Loucy (cell line): ENCODE results near the gene CIITA.

Experiments
- H2AFZ ChIP-seq: fragments of 200-600 bp; sonication (generic); 2 replicates; pipeline ENCODE4 v1.6.0; 2016; ENCODE audit warnings: antibody characterized with exemption, mild to moderate bottlenecking, low read length, moderate library complexity
- H3F3A ChIP-seq: fragments of 200-600 bp; 2 replicates; pipeline ENCODE4 v1.6.0; 2016; ENCODE audit warnings: antibody characterized with exemption, low read depth, mild to moderate bottlenecking
- H3K27me3 ChIP-seq: fragments of 200-600 bp; sonication (generic); 2 replicates; pipeline ENCODE4 v1.6.1; 2014; ENCODE audit warnings: low read length, mild to moderate bottlenecking; ENCODE audit not compliant: insufficient read depth, poor library complexity, severe bottlenecking
- H3K36me3 ChIP-seq: fragments of 200-600 bp; sonication (generic); 2 replicates; pipeline ENCODE4 v1.6.1; 2016; ENCODE audit warnings: low read length; ENCODE audit not compliant: insufficient read depth
- H3K4me1 ChIP-seq: fragments of 200-600 bp; sonication (generic); 2 replicates; pipeline ENCODE4 v1.5.1; 2014; ENCODE audit warnings: low read length, mild to moderate bottlenecking; ENCODE audit not compliant: insufficient read depth, poor library complexity, severe bottlenecking
- H3K4me2 ChIP-seq: fragments of 200-600 bp; sonication (generic); 2 replicates; pipeline ENCODE4 v1.6.0; 2014; ENCODE audit warnings: antibody characterized with exemption, low read length, low read depth, mild to moderate bottlenecking; ENCODE audit not compliant: poor library complexity, severe bottlenecking
- H3K4me3 ChIP-seq: fragments of 200-600 bp; sonication (generic); 2 replicates; pipeline ENCODE4 v1.5.1; 2014; ENCODE audit warnings: low read length, mild to moderate bottlenecking, mixed read lengths; ENCODE audit not compliant: poor library complexity, severe bottlenecking
- H3K79me2 ChIP-seq: fragments of 200-600 bp; sonication (generic); 2 replicates; pipeline ENCODE4 v1.6.1; 2014; ENCODE audit warnings: low read length; ENCODE audit not compliant: insufficient read depth
- H3K9ac ChIP-seq: fragments of 200-600 bp; sonication (generic); 2 replicates; pipeline ENCODE4 v1.6.0; 2014; ENCODE audit warnings: mild to moderate bottlenecking, low read depth, low read length, moderate library complexity; ENCODE audit not compliant: poor library complexity, severe bottlenecking
- H3K9me2 ChIP-seq: fragments of 200-600 bp; sonication (generic); replicated peaks from 2 replicates; pipeline ENCODE4 v1.6.1; 2016; ENCODE audit warnings: low read depth, low read length, mixed read lengths
- H3K9me3 ChIP-seq: fragments of 200-600 bp; sonication (generic); 2 replicates; pipeline ENCODE4 v1.6.1; 2014; ENCODE audit warnings: mild to moderate bottlenecking, antibody characterized with exemption, low read length, low read depth; ENCODE audit not compliant: insufficient read depth
- H4K20me1 ChIP-seq: fragments of 200-600 bp; sonication (generic); 2 replicates; pipeline ENCODE4 v1.6.0; 2014; ENCODE audit warnings: antibody characterized with exemption, low read length, mild to moderate bottlenecking; ENCODE audit not compliant: insufficient read depth, poor library complexity, severe bottlenecking
- CTCF ChIP-seq: fragments of 200-600 bp; sonication (generic); conservative IDR thresholded peaks from 2 replicates; pipeline ENCODE4 v1.5.1; 2014; ENCODE audit warnings: mild to moderate bottlenecking, antibody characterized with exemption, low read length
- EZH2phosphoT487 ChIP-seq: fragments of 200-600 bp; IDR thresholded peaks from 2 replicates; pipeline ENCODE4 v1.6.1; 2018; ENCODE audit warnings: antibody characterized with exemption, mild to moderate bottlenecking, moderate library complexity, borderline replicate concordance

Gene CIITA

GRCh38 chr16:10858203-10858602 lies 18.8 kb upstream of the CIITA start:
- Histone ChIP-seq H3K9me2 (no peaks in the 10 kb centered on the region), H3K79me2 (no peaks in the 10 kb centered on the region), H3K36me3 (no peaks in the 10 kb centered on the region), H3K9me3 (no peaks in the 10 kb centered on the region), H3K9ac (no peak overlapping the region), H3F3A (no peaks in the 10 kb centered on the region), H4K20me1 (no peaks in the 10 kb centered on the region), H3K4me2 (no peak overlapping the region), H3K4me1 (no peaks in the 10 kb centered on the region), H2AFZ (no peak overlapping the region), H3K4me3 (no peak overlapping the region), H3K27me3 (no peaks in the 10 kb centered on the region)
- TF ChIP-seq CTCF: no peak
- no peak for TF ChIP-seq EZH2phosphoT487

GRCh38 chr16:10859020-10859419 lies 18.0 kb upstream of the CIITA start:
- H3K9me2 ChIP-seq: no peaks in the 10 kb centered on the region
- H2AFZ ChIP-seq: no peak overlapping the region
- H4K20me1 ChIP-seq: no peaks in the 10 kb centered on the region
- no peaks in the 10 kb centered on the region for H3K4me1 ChIP-seq
- TF ChIP-seq EZH2phosphoT487: no peak
- TF ChIP-seq CTCF: no peak
- H3K4me2 ChIP-seq: no peak overlapping the region
- H3K9ac ChIP-seq: no peak overlapping the region
- no peak overlapping the region for H3K4me3 ChIP-seq
- H3K36me3 ChIP-seq: no peaks in the 10 kb centered on the region
- H3F3A ChIP-seq: no peaks in the 10 kb centered on the region
- no peaks in the 10 kb centered on the region for H3K9me3 ChIP-seq
- no peaks in the 10 kb centered on the region for H3K27me3 ChIP-seq
- H3K79me2 ChIP-seq: no peaks in the 10 kb centered on the region

GRCh38 chr16:10859658-10860057 lies 17.3 kb upstream of the CIITA start:
- no peak overlapping the region for H3K4me2 ChIP-seq
- H2AFZ ChIP-seq: no peak overlapping the region
- no peak overlapping the region for H3K4me3 ChIP-seq
- no peaks in the 10 kb centered on the region for H4K20me1 ChIP-seq
- H3K9ac ChIP-seq: no peak overlapping the region
- H3K9me2 ChIP-seq: no peaks in the 10 kb centered on the region
- H3F3A ChIP-seq: no peaks in the 10 kb centered on the region
- no peaks in the 10 kb centered on the region for H3K79me2 ChIP-seq
- no peaks in the 10 kb centered on the region for H3K9me3 ChIP-seq
- TF ChIP-seq EZH2phosphoT487 (no peak), CTCF (no peak)
- no peaks in the 10 kb centered on the region for H3K4me1 ChIP-seq
- H3K36me3 ChIP-seq: no peaks in the 10 kb centered on the region
- no peaks in the 10 kb centered on the region for H3K27me3 ChIP-seq
